ENCODE results near the gene HECW1. TPM values are rescaled to one million over a fixed set of nuclear protein-coding genes. Genes with fewer than 3 reads are reported as not detected.

Gene HECW1
- total and polyA plus RNA-seq, 2 donors (not counting 1 experiment from before 2014, with no cell fraction given) = not detected

GRCh38 chr7:43459019-43459337, 346.5 kb downstream of the HECW1 start:
- H3K9me3 ChIP-seq (ENCODE audit: control extremely low read depth in 1 of 3, control insufficient read depth in 2 of 3, insufficient read depth in 1 of 3, low read length in 2 of 3) = no peaks in the 10 kb centered on the region
- Mint-ChIP-seq H3K4me3 (no peak overlapping the region), H3K27me3 (peaks cover 21% of the 10 kb centered on the region), H3K27ac (no peak overlapping the region), H3K9me3 (ENCODE audit: insufficient read depth) (no peaks in the 10 kb centered on the region), H3K4me1 (peaks cover 5% of the 10 kb centered on the region)
- H3K36me3 ChIP-seq (replicated peaks in 1 of 2; ENCODE audit: control extremely low read depth in 1 of 2, control insufficient read depth in 1 of 2, extremely low read depth in 1 of 2, insufficient read depth in 2 of 2, low read length in 1 of 2) = no peaks in the 10 kb centered on the region
- H4K20me1 ChIP-seq (ENCODE audit: control insufficient read depth, insufficient read depth, low read length, poor library complexity, severe bottlenecking) = no peaks in the 10 kb centered on the region
- no peak overlapping the region for H3K4me2 ChIP-seq (replicated peaks; ENCODE audit: low read depth, low read length, poor library complexity, severe bottlenecking)
- H3K4me3 ChIP-seq (ENCODE audit: control extremely low read depth in 1 of 5, extremely low read depth in 1 of 5, insufficient read depth in 1 of 5, low read depth in 2 of 5, low read length in 4 of 5) = no peak overlapping the region
- H3K4me1 ChIP-seq (ENCODE audit: control insufficient read depth in 2 of 2, insufficient read depth in 2 of 2, low read length in 2 of 2) = no peaks in the 10 kb centered on the region
- ChIA-PET POLR2A (no interaction called here), CTCF (interaction anchor here (1.2 kb wide), 1 partner anchor 241 kb away, joined by 4 read pairs; no protein-coding TSS in a partner anchor)
- no peaks in the 10 kb centered on the region for H3K79me2 ChIP-seq (ENCODE audit: control insufficient read depth, insufficient read depth, low read length)
- H3K27me3 ChIP-seq (replicated peaks in 1 of 4; ENCODE audit: control extremely low read depth in 1 of 4, control insufficient read depth in 3 of 4, insufficient read depth in 4 of 4, low read length in 3 of 4) = peaks cover 0 to 6% (median 0%) of the 10 kb centered on the region in 4 experiments
- H2AFZ ChIP-seq (ENCODE audit: insufficient read depth, low read depth, low read length, poor library complexity, severe bottlenecking) = no peak overlapping the region
- intact Hi-C loops (cut with micrococcal nuclease) = loop anchor here (10.0 kb wide), 1 partner anchor 266 kb away; the partner anchor contains the start of gene COA1
- TF ChIP-seq EZH2 (IDR thresholded peaks at IDR 0.05; ENCODE audit: borderline replicate concordance, insufficient read depth, low read depth, low read length, poor library complexity, severe bottlenecking) = no peak
- no peak for TF ChIP-seq CTCF (IDR thresholded peaks at IDR 0.05)
- no peak overlapping the region for H3K9ac ChIP-seq (ENCODE audit: low read length)
- ATAC-seq (ENCODE audit: low read depth) (no peak), DNase-seq (no peak)
- no peak overlapping the region for H3K27ac ChIP-seq (ENCODE audit: low read length in 2 of 2)
- 100% methylated on average over 4 of the region's 4 CpGs for WGBS (ENCODE audit: insufficient coverage)

DNA sequence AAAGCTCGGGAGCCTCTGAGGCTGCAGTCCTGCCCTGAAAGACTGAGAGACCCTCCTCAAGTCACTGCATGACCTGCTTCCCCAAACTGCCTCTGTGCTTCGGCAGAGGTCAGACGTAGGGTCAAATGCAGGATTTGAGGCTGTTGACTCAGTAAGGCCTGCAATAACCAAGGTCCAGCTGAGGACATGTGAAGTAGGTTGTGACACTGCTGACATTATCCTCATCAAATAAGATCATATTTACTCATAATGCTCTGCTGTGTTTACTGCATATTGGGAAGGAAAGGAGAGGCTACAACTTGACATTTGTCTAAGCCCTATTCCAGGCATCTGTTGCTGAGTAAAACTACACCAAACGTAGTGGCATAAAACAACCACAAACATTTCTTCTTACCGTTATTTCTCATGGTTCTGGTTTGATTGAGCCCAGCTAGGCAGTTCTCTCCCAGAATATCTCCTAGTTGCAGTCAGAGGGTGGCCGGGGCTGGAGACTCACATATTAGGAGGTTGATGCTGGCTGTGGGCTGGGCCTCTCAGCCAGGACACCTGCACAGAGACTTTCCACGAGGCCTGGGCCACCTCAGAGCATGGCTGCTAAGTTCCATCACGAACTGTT, 348.4 kb downstream of the HECW1 start:
- Histone ChIP-seq H3K27me3 (replicated peaks in 1 of 4; ENCODE audit: control extremely low read depth in 1 of 4, control insufficient read depth in 3 of 4, insufficient read depth in 4 of 4, low read length in 3 of 4) (peaks cover 0 to 6% (median 0%) of the 10 kb centered on the region in 4 experiments), H3K27ac (ENCODE audit: low read length in 2 of 2) (no peak overlapping the region), H3K4me2 (replicated peaks; ENCODE audit: low read depth, low read length, poor library complexity, severe bottlenecking) (no peak overlapping the region), H3K4me3 (ENCODE audit: control extremely low read depth in 1 of 5, extremely low read depth in 1 of 5, insufficient read depth in 1 of 5, low read depth in 2 of 5, low read length in 4 of 5) (no peak overlapping the region), H3K4me1 (ENCODE audit: control insufficient read depth in 2 of 2, insufficient read depth in 2 of 2, low read length in 2 of 2) (no peaks in the 10 kb centered on the region), H3K79me2 (ENCODE audit: control insufficient read depth, insufficient read depth, low read length) (no peaks in the 10 kb centered on the region), H3K9me3 (ENCODE audit: control extremely low read depth in 1 of 3, control insufficient read depth in 2 of 3, insufficient read depth in 1 of 3, low read length in 2 of 3) (no peaks in the 10 kb centered on the region), H2AFZ (ENCODE audit: insufficient read depth, low read depth, low read length, poor library complexity, severe bottlenecking) (no peak overlapping the region), H3K36me3 (replicated peaks in 1 of 2; ENCODE audit: control extremely low read depth in 1 of 2, control insufficient read depth in 1 of 2, extremely low read depth in 1 of 2, insufficient read depth in 2 of 2, low read length in 1 of 2) (no peaks in the 10 kb centered on the region), H3K9ac (ENCODE audit: low read length) (no peak overlapping the region), H4K20me1 (ENCODE audit: control insufficient read depth, insufficient read depth, low read length, poor library complexity, severe bottlenecking) (no peaks in the 10 kb centered on the region)
- POLR2A ChIA-PET = no interaction called here
- no peak for DNase-seq
- Mint-ChIP-seq H3K9me3 (ENCODE audit: insufficient read depth) (no peaks in the 10 kb centered on the region), H3K4me3 (no peak overlapping the region), H3K27me3 (peaks cover 30% of the 10 kb centered on the region), H3K4me1 (no peaks in the 10 kb centered on the region), H3K27ac (no peak overlapping the region)
- CTCF ChIA-PET = interaction anchor here (1.7 kb wide), 1 partner anchor 11 kb away, joined by 4 read pairs; no protein-coding TSS in a partner anchor
- intact Hi-C loops (cut with micrococcal nuclease) = no loop called here
- 70% methylated on average over 6 of the region's 8 CpGs for WGBS (ENCODE audit: insufficient coverage)
- TF ChIP-seq CTCF (IDR thresholded peaks at IDR 0.05) (no peak), EZH2 (IDR thresholded peaks at IDR 0.05; ENCODE audit: borderline replicate concordance, insufficient read depth, low read depth, low read length, poor library complexity, severe bottlenecking) (no peak)
- no peak for ATAC-seq (ENCODE audit: low read depth)

All from B cell (primary cell).